Diencephalon (tissue), 1 donor: Measurements from ENCODE around the gene KRTAP19-1. TPM values are rescaled to one million over a fixed set of nuclear protein-coding genes. Genes with fewer than 3 reads are reported as not detected.

Source experiments
- small RNA-seq: library from RNA; depleted of rRNA; stranded (forward); fragments of <200 nt; gene quantifications from one replicate; pipeline ENCODE3, GENCODE V24; 2014
- total RNA-seq: library from RNA; depleted of rRNA; stranded (reverse); fragments of >200 nt; gene quantifications from one replicate; pipeline ENCODE4 v1.2.3, GENCODE V29; 2014

Gene KRTAP19-1
- not detected for total RNA-seq

GRCh38 chr21:30480145-30480544 is at the start of gene KRTAP19-1:
KRTAP19-1 (minus strand) TSS chr21:30480367; CDS start chr21:30480317, 50 bp downstream.

GRCh38 chr21:30502041-30502440 is 21.9 kb upstream of the KRTAP19-1 start, which contains the start of gene KRTAP19-5:
KRTAP19-5 (minus strand) TSS chr21:30502141; CDS start chr21:30502090, 51 bp downstream.

GRCh38 chr21:30497065-30497464 is 16.9 kb upstream of the KRTAP19-1 start, which contains the start of gene KRTAP19-4:
KRTAP19-4 (minus strand) TSS chr21:30497165; CDS start chr21:30497110, 55 bp downstream.

GRCh38 chr21:30491963-30492428 is 11.8 kb upstream of the KRTAP19-1 start, which contains the start of gene KRTAP19-3:
KRTAP19-3 (minus strand) TSS chr21:30492013; CDS start chr21:30491957, 56 bp downstream.

GRCh38 chr21:30487336-30487735 is 7.2 kb upstream of the KRTAP19-1 start, which contains the start of gene KRTAP19-2:
KRTAP19-2 (minus strand) TSS chr21:30487436; CDS start chr21:30487348, 88 bp downstream.

GRCh38 chr21:30439975-30440374 is 40.2 kb downstream of the KRTAP19-1 start, which contains the start of gene KRTAP15-1:
KRTAP15-1 (plus strand) TSS chr21:30440275; CDS start chr21:30440328, 53 bp downstream.

GRCh38 chr21:30430170-30430655 is 50.0 kb downstream of the KRTAP19-1 start, which contains the start of gene KRTAP13-4:
KRTAP13-4 (plus strand) TSS chr21:30430220; CDS start chr21:30430276, 56 bp downstream.

Small RNA genes within 50 kb of the gene (small RNA-seq; reads per million reads assigned to genes)
- gene AP000567.1 (not detected), gene KRTAP19-10P (not detected), gene KRTAP19-9P (not detected)

Other genes starting within 250 kb of the KRTAP19-1 start
- gene KRTAP24-1, start 197.4 kb downstream of the KRTAP19-1 start, total RNA-seq: not detected
- gene KRTAP25-1, start 190.9 kb downstream of the KRTAP19-1 start, total RNA-seq: not detected
- not detected for gene KRTAP26-1, start 160.1 kb downstream of the KRTAP19-1 start, total RNA-seq
- not detected for gene KRTAP27-1, start 142.7 kb downstream of the KRTAP19-1 start, total RNA-seq
- gene KRTAP23-1, start 131.8 kb downstream of the KRTAP19-1 start, total RNA-seq: not detected
- not detected for gene KRTAP13-2, start 108.1 kb downstream of the KRTAP19-1 start, total RNA-seq
- not detected for gene KRTAP13-1, start 84.3 kb downstream of the KRTAP19-1 start, total RNA-seq
- not detected for gene KRTAP13-3, start 54.4 kb downstream of the KRTAP19-1 start, total RNA-seq
- gene KRTAP13-4, start 50.1 kb downstream of the KRTAP19-1 start, total RNA-seq: not detected
- gene KRTAP15-1, start 40.1 kb downstream of the KRTAP19-1 start, total RNA-seq: not detected
- not detected for gene KRTAP19-2, start 7.1 kb upstream of the KRTAP19-1 start, total RNA-seq
- gene KRTAP19-3, start 11.6 kb upstream of the KRTAP19-1 start, total RNA-seq: not detected
- gene KRTAP19-4, start 16.8 kb upstream of the KRTAP19-1 start, total RNA-seq: not detected
- gene KRTAP19-5, start 21.8 kb upstream of the KRTAP19-1 start, total RNA-seq: not detected
- gene KRTAP19-6, start 61.5 kb upstream of the KRTAP19-1 start, total RNA-seq: not detected
- gene KRTAP19-7, start 80.9 kb upstream of the KRTAP19-1 start, total RNA-seq: not detected
- not detected for gene KRTAP22-2, start 110.0 kb upstream of the KRTAP19-1 start, total RNA-seq
- gene KRTAP6-3, start 112.1 kb upstream of the KRTAP19-1 start, total RNA-seq: not detected
- not detected for gene KRTAP6-2, start 118.5 kb upstream of the KRTAP19-1 start, total RNA-seq
- gene KRTAP22-1, start 120.7 kb upstream of the KRTAP19-1 start, total RNA-seq: not detected
- gene KRTAP6-1, start 133.6 kb upstream of the KRTAP19-1 start, total RNA-seq: not detected
- not detected for gene KRTAP20-1, start 136.1 kb upstream of the KRTAP19-1 start, total RNA-seq
- not detected for gene KRTAP20-4, start 140.3 kb upstream of the KRTAP19-1 start, total RNA-seq
- not detected for gene KRTAP20-2, start 154.8 kb upstream of the KRTAP19-1 start, total RNA-seq
- gene KRTAP20-3, start 162.5 kb upstream of the KRTAP19-1 start, total RNA-seq: not detected
- not detected for gene KRTAP21-3, start 238.4 kb upstream of the KRTAP19-1 start, total RNA-seq